GM21723 (cell line): ENCODE data around the gene VAV2.

Experiments used
- ATAC-seq: cut with Tn5 transposase; IDR thresholded peaks from one replicate; pipeline ENCODE4 v1.9.1; 2021; ENCODE audit warnings: mild to moderate bottlenecking, moderate library complexity; ENCODE audit not compliant: unreplicated experiment

VAV2 gene

GRCh38 chr9:133877967-133878366, 114.2 kb downstream of the VAV2 start:
- no peak for ATAC-seq

DNA sequence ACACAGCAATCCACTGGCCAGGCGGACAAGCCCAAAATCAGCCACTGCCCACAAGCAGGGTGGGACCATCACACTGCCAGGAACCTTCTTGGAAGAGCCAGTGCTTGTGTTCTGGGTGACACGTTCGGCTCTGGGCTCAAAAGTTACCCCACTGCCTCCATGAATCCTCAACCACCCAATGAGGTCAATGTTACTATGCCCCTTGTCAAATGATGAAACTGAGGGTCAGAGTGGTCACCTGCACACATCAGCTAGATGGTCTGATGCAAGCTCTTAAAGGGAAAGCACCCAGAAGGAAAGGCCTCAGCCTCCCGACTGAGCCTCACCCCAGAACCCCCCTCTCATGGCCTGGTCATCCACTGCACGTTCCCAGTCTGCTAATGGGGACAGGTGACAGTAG, 114.8 kb downstream of the VAV2 start:
- ATAC-seq, result no peak

DNA sequence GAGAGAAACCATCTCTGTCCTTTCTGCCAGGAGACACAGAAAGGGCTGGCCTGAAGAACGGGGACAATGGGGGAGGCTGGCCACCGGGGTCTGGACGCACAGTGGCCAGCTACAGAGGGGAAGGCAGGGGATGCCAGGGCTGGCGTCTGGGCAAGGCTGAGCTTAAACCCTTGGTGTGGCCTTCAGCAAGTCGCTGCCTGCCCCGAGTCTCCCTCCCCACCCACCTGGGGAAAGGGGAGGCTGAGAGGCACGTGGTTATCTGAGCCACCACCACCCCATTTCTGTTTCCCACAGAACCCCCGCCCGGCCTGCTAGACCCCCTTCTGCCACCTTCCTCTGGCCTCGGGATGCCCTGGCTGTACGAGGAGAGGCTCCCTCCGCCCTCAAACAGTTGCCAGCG, 115.3 kb downstream of the VAV2 start:
- ATAC-seq, result no peak

GRCh38 chr9:133876144-133876543, 116.0 kb downstream of the VAV2 start:
- no peak for ATAC-seq

- ATAC-seq, result no peak
Observed at GRCh38 chr9:133875131-133875530, 117.0 kb downstream of the VAV2 start.

DNA sequence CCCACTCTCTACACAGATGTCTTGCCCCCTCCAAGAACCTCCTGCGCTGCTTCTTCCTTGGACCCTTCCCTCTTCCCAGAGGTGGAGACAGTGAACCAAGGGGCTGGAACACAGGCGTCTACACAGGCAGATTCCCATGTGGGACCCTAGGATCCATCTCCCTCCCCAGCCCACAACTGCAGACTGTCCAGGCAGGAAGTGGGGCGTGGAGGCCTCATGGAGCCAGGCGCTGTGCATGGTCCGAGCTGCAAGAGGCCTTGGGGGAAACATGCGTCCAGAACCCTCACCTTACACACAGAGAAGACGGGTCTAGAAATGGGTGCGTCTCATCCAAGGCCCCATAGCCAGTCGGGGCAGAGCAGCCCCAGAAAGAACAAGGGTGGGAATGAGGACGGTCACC, 117.5 kb downstream of the VAV2 start:
- no peak for ATAC-seq

GRCh38 chr9:133874060-133874657, 118.0 kb downstream of the VAV2 start:
- ATAC-seq, result no peak

DNA sequence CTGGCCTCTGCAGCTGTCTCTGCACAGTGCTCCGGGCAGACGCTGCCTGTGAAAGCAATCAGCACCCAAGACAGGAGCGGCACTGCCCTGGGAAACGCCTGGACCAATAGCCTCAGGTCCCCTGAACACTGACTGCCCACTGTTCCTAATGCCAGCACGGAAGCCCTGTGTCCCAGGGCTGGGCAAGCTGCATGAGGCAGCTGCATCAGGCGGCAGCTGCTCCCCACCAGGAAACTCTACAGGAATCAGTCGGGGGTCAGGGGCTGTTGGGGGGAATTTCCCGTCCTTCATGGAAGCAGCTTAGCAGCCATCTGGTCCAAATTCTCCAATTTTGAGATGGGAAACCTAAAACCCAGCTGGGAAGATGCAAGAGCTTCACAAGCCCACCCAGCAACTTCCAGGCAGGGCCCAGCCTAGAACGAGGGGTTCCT, 118.6 kb downstream of the VAV2 start:
- no peak for ATAC-seq

DNA sequence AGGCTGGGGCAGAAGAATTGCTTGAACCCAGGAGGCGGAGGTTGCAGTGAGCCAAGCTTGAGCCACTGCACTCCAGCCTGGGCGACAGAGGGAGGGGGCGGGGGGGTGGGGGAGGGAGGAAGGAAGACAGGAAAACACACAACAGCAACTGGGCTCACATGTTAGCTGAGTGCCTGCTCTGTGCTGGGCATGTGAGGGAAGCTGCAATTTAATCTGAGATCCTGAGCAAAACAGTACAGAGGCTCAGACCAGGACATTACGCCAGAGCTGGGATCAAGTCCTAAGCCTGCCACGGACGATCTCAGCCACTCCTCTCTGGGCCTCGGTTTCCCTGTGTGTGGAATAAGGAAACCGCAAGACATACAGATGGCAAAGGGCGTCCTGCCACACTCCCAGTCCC, 119.1 kb downstream of the VAV2 start:
- ATAC-seq, result no peak

DNA sequence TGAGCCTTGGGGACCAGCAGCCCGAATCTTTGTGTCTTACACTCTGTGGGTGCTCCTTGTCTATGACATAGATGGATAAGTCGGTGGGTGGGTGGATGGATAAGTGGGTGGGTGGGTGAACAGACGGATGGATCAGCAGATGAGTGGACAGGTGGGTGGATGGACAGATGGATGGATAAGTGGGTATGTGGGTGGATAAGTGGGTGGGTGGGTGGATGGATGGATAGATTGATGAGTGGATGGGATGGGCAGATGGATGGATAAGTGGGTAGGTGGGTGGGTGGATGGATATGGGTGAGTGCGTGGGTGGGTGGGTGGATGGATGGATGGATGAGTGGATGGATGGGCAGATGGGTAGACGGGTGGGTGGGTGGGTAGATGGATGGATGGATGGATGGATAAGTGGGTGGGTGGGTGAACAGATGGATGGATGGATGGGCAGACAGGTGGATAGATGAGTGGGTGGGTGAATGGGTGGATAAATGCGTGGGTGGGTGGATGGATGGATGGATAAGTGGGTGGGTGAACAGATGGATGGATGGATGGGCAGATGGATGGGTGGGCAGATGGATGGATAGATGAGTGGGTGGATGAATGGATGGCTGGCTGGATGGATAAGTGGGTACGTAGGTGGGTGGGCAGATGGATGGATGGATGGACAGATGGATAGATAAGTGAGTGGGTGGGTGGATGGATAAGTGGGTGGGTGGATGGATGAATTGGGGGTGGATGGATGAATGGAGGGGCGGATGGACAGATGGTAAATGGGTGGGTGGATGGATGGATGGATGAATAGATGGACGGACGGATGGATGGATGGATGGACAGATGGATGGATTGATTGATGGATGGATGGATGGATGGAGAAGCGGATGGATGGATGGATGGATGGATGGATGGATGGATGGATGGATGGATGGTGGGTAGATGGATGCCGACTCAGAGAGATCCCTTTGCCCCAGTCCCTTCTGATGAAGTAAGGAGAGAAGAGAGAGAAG, 121.2 kb downstream of the VAV2 start:
- no peak for ATAC-seq

DNA sequence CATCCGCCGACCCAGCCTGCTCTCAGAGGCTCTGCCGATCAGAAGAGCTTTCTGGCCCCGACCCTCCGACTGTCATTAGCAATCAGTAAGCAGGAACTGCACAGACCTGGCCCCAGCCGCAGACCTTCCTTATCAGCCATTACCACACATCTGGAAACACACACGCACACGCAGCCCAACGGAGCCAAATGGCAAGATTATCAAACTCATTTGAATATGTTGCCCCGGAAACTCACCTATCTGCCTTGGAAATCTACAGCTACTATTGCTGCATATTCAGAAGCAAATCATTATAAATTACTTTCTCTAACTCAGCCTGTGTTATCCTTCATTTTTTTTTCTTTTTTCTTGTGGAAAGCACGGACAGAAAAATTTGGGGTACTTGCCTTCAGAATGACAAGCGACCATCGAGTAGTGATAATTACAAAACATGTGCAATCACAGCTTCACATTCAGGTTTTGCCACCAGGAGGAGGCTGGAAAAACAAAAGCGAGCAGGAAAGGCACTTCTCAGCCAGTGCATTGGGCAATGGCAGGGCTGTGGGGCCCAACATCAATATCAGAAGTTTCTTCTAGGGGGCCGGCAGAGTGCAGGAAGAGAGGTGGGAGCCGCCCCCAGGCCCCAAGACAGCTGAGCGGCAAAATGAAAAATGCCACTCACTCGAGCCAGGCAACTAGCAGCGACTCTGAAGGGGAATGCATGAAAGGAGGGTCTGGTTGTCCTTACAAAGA, 122.3 kb downstream of the VAV2 start:
- ATAC-seq, result no peak

DNA sequence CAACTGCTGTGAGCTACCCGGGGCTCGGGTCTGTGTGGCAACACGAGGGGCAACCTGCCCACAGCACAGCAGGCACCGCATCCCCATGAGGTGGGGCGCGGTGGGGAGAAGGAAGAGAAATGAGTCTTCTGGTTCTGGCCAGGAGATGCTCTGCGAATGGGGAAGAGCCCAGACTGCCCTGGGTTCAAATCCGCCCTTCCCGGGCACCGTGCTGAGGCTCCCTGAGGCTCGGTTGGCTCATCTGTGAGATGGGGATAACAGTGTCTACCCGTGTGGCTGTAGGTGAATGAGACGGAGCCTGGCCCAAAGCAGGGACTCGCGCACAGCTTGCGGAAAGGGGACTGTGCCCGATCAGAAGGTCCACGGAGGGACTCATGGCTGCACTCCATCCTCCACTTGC, 123.9 kb downstream of the VAV2 start:
- ATAC-seq, result no peak

- ATAC-seq, result no peak
Observed at GRCh38 chr9:133866946-133867345, 125.2 kb downstream of the VAV2 start.

DNA sequence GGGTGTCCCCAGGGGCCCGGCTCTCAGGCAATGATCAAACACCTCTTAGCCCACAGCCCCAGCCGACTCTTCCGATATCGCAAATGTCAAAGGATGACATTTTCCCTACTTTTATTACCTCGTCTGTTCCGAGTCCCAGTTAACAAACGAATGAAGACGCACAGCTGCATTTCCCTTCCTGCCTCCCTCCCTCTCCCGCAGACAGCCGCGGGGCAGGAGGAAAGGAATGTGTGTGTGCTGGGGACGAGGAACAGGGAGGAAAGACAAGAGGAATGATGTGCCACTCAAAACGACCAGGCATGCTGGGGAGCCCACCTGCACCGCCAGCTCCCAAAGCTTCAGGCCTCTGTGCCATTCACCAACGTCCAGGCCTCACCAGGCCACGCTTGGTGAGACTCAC, 128.1 kb downstream of the VAV2 start:
- no peak for ATAC-seq

DNA sequence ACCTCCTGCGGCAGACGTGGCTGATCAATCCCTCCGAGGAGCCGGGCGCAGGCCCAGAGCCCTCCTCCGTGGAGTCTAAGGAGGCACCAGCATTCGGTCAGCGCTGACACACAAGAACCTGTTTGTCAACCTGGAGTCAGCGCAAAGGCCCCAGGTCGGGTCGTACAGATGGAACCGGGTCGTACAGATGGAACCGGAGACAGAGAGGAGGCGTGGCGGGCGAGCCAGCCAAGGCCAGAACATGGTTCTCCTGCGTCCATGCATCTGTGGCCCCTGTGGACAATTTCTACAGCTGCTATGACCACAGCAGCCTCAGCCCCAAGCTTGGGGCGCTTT, 128.9 kb downstream of the VAV2 start:
- ATAC-seq, result no peak

GRCh38 chr9:133862585-133863256, 129.4 kb downstream of the VAV2 start:
- no peak for ATAC-seq

- no peak for ATAC-seq
Observed at GRCh38 chr9:133861692-133862091, 130.4 kb downstream of the VAV2 start.

- no peak for ATAC-seq
Observed at GRCh38 chr9:133861086-133861485, 131.0 kb downstream of the VAV2 start.

DNA sequence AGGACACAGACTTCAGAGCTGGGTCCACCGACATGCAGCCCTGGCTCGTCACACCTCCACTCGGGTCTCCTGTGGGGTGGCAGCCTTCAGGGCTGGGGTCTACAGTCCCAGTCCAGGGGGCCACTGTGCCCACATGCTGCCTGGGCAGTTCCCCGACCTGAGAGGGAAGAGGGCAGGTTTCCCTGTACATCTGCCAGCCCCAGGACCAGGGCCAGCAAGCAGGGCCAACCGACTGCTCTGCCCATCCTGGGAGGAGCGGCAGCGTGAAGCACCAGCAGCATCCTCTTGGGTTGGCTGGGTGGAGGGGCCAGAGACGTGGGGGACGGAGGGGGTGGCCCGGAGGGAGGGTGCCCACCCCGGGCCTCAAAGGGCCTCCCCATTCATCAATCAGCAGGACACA, 133.4 kb downstream of the VAV2 start:
- no peak for ATAC-seq

DNA sequence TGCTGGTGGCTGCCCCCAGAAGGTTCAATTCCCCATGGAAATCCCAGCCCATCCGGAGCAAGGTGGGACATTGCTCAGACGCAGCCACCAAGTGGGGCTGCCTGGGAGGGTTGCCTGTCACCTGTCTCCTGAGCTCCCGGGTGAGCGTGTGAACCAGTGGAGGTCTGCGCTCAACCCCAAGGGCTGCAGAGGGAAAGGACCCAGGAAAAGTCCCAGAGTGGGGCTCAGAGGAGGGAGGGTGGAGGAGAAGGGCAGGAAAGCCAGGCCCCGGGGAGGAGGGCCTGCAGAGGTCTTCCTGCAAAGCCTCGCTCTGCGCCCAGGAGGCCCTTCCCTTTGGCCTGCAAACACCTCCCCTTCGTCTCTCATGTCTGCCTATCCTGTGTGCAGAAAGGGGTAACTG, 134.5 kb downstream of the VAV2 start:
- no peak for ATAC-seq

DNA sequence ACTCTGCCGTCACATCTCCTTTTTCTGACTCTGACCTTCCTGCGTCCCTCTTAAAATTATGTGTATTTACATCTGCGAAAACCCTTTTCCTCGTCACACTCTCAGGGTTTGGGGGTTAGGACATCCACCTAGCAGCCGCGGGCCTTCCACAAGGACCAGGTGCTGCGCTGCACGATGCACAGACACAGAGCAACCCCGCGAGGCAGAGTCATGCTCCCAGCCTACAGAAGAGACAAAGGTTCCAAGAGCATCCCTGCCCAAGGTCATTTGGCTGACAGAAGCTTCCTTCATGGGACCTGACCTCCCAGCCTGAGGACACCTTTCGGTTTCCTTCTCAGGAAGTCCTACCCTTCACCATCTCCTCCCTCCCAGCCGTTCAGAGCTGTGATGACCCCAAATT, 135.3 kb downstream of the VAV2 start:
- no peak for ATAC-seq
